Ovary (tissue), 3 donors: ENCODE measurements around the gene ATF7.

Experiments
- POLR2A ChIP-seq: fragments of 450-650 bp; IDR thresholded peaks from one replicate; pipeline ENCODE4 v1.6.1; 2017; ENCODE audit warnings: antibody characterized with exemption, mild to moderate bottlenecking, moderate library complexity
- TF ChIP-seq, protein P1 (sequence below), 3 donors: fragments of 450-650 bp in 2 of 3; fragments of 200-600 bp in 1 of 3; IDR thresholded peaks; one replicate each; pipeline versions ENCODE4 v1.5.1 to v1.8.0; 2016 to 2022; ENCODE audit warnings: antibody characterized with exemption in 3 of 3, mild to moderate bottlenecking in 1 of 3
- donor health status: DM: no; HTN: no; CAD: no.

GRCh38 chr12:53645165-53645564 is 19.0 kb upstream of the ATF7 start:
- TF ChIP-seq, protein P1, sequence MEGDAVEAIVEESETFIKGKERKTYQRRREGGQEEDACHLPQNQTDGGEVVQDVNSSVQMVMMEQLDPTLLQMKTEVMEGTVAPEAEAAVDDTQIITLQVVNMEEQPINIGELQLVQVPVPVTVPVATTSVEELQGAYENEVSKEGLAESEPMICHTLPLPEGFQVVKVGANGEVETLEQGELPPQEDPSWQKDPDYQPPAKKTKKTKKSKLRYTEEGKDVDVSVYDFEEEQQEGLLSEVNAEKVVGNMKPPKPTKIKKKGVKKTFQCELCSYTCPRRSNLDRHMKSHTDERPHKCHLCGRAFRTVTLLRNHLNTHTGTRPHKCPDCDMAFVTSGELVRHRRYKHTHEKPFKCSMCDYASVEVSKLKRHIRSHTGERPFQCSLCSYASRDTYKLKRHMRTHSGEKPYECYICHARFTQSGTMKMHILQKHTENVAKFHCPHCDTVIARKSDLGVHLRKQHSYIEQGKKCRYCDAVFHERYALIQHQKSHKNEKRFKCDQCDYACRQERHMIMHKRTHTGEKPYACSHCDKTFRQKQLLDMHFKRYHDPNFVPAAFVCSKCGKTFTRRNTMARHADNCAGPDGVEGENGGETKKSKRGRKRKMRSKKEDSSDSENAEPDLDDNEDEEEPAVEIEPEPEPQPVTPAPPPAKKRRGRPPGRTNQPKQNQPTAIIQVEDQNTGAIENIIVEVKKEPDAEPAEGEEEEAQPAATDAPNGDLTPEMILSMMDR (IDR thresholded peaks at IDR 0.05): no peak
- TF ChIP-seq POLR2A: no peak
